ENCODE results near the gene FREM3. TPM values are rescaled to one million over a fixed set of nuclear protein-coding genes. Genes with fewer than 3 reads are reported as not detected.
"Not testable (repeated sequence)": the region's sequence is repeated elsewhere in the genome, so short reads cannot be mapped to it uniquely, and the experiment has no call there.

Gene FREM3
- total and polyA plus RNA-seq, 4 donors: 0.18 to 0.36 TPM; not detected in 2

GRCh38 chr4:143718748-143719147, 18.3 kb upstream of the FREM3 start:
- H3K27me3 ChIP-seq (ENCODE audit: control insufficient read depth in 1 of 2, insufficient read depth in 2 of 2, low read length in 1 of 2); H3K4me1 ChIP-seq (ENCODE audit: control insufficient read depth in 1 of 2, insufficient read depth in 2 of 2, low read length in 2 of 2); H3K4me3 ChIP-seq (ENCODE audit: low read length in 2 of 2); ATAC-seq (ENCODE audit: low FRiP score); intact Hi-C loops (cut with DNase I); H3K36me3 ChIP-seq (ENCODE audit: control insufficient read depth in 1 of 2, insufficient read depth in 2 of 2, low read length in 1 of 2); H3K9me3 ChIP-seq (ENCODE audit: control insufficient read depth, low read length); H3K27ac ChIP-seq (ENCODE audit: low read depth in 1 of 2, low read length in 2 of 2); DNase-seq: not testable (repeated sequence)
- 100% methylated on average over 1 of the region's 1 CpG; no CpG with 5 or more reads in 1 of the 2 donors for WGBS, 2 donors

GRCh38 chr4:143713955-143714625, 13.6 kb upstream of the FREM3 start:
- no peak overlapping the region for H3K27ac ChIP-seq (ENCODE audit: low read depth in 1 of 2, low read length in 2 of 2)
- intact Hi-C loops (cut with DNase I): no loop called here
- H3K27me3 ChIP-seq (ENCODE audit: control insufficient read depth in 1 of 2, insufficient read depth in 2 of 2, low read length in 1 of 2): no peaks in the 10 kb centered on the region
- no peak overlapping the region for H3K4me3 ChIP-seq (ENCODE audit: low read length in 2 of 2)
- no peaks in the 10 kb centered on the region for H3K9me3 ChIP-seq (ENCODE audit: control insufficient read depth, low read length)
- DNase-seq: no peak
- H3K36me3 ChIP-seq (ENCODE audit: control insufficient read depth in 1 of 2, insufficient read depth in 2 of 2, low read length in 1 of 2): no peaks in the 10 kb centered on the region
- ATAC-seq (ENCODE audit: low FRiP score): no peak
- 92 to 94% methylated on average over 2 of the region's 2 CpGs for WGBS, 2 donors
- H3K4me1 ChIP-seq (ENCODE audit: control insufficient read depth in 1 of 2, insufficient read depth in 2 of 2, low read length in 2 of 2): peaks cover 0 to 2% of the 10 kb centered on the region in 2 donors

- intact Hi-C loops (cut with DNase I): no loop called here
- 97 to 98% methylated on average over 5 of the region's 5 CpGs for WGBS, 2 donors
- Histone ChIP-seq H3K4me1 (ENCODE audit: control insufficient read depth in 1 of 2, insufficient read depth in 2 of 2, low read length in 2 of 2) (peaks cover 0 to 2% of the 10 kb centered on the region in 2 donors), H3K36me3 (ENCODE audit: control insufficient read depth in 1 of 2, insufficient read depth in 2 of 2, low read length in 1 of 2) (no peaks in the 10 kb centered on the region), H3K9me3 (ENCODE audit: control insufficient read depth, low read length) (no peaks in the 10 kb centered on the region), H3K27ac (ENCODE audit: low read depth in 1 of 2, low read length in 2 of 2) (no peak overlapping the region), H3K27me3 (ENCODE audit: control insufficient read depth in 1 of 2, insufficient read depth in 2 of 2, low read length in 1 of 2) (no peaks in the 10 kb centered on the region), H3K4me3 (ENCODE audit: low read length in 2 of 2) (no peak overlapping the region)
- ATAC-seq (ENCODE audit: low FRiP score) (no peak), DNase-seq (no peak)
Measured at GRCh38 chr4:143713553-143713952, 13.1 kb upstream of the FREM3 start.

DNA sequence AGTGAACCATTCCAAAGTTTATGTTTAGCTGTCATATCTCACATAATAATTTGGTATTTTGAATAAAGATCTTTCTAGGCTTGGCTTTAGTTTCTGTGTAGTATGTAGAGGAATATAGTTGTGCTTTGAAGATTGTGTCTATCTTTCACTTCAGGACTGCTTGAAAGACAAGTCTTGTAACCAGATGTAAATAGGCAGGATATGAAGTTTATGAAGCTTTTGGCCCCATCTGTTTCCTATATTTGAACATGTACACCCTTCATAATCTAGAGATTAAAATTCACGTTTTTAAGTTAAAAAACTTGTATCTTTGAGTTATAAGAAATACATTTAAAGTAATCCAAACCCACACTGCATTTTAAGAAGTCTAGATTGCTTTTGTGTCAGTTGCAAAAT, 11.7 kb upstream of the FREM3 start:
- DNase-seq (no peak), ATAC-seq (ENCODE audit: low FRiP score) (no peak)
- H3K27ac ChIP-seq (ENCODE audit: low read depth in 1 of 2, low read length in 2 of 2): no peak overlapping the region
- WGBS, 2 donors: 63 to 65% methylated on average over 1 of the region's 1 CpG
- no peaks in the 10 kb centered on the region for H3K27me3 ChIP-seq (ENCODE audit: control insufficient read depth in 1 of 2, insufficient read depth in 2 of 2, low read length in 1 of 2)
- no peak overlapping the region for H3K4me3 ChIP-seq (ENCODE audit: low read length in 2 of 2)
- H3K36me3 ChIP-seq (ENCODE audit: control insufficient read depth in 1 of 2, insufficient read depth in 2 of 2, low read length in 1 of 2): no peaks in the 10 kb centered on the region
- H3K4me1 ChIP-seq (ENCODE audit: control insufficient read depth in 1 of 2, insufficient read depth in 2 of 2, low read length in 2 of 2): peaks cover 0 to 2% of the 10 kb centered on the region in 2 donors
- no peaks in the 10 kb centered on the region for H3K9me3 ChIP-seq (ENCODE audit: control insufficient read depth, low read length)
- intact Hi-C loops (cut with DNase I): no loop called here

DNA sequence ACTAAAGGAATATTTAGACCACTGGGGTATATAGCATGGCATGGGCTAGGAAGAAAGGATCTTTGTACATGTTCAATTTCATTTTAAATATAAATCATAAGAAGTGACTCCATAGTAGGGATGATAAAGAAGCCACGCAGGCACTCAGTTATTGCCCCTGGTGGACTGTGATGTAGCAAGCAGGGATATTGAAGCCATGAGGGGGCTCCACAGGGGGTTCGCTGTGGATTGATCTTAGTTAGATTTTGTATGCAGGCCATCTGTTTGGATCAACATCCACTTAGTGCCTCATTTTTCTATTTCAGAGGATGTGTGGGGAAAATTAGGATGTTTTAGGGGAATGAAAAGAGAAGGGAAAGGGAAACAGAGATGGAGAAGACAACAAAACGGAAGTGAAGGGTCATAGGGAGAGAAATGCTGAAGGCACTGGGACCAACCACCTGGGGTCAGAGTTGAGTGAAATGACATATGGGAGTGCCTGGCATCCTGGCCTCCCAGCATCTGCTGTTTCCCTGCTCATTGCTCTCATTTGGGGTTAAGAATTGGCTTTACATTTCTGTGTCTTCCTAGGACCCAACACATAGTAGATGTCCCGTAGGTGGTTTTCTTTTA, 11.2 kb upstream of the FREM3 start:
- Histone ChIP-seq H3K9me3 (ENCODE audit: control insufficient read depth, low read length) (peaks cover 2% of the 10 kb centered on the region), H3K27ac (ENCODE audit: low read depth in 1 of 2, low read length in 2 of 2) (no peak overlapping the region), H3K36me3 (ENCODE audit: control insufficient read depth in 1 of 2, insufficient read depth in 2 of 2, low read length in 1 of 2) (no peaks in the 10 kb centered on the region), H3K27me3 (ENCODE audit: control insufficient read depth in 1 of 2, insufficient read depth in 2 of 2, low read length in 1 of 2) (no peaks in the 10 kb centered on the region), H3K4me1 (ENCODE audit: control insufficient read depth in 1 of 2, insufficient read depth in 2 of 2, low read length in 2 of 2) (peaks cover 0 to 2% of the 10 kb centered on the region in 2 donors), H3K4me3 (ENCODE audit: low read length in 2 of 2) (no peak overlapping the region)
- intact Hi-C loops (cut with DNase I): no loop called here
- DNase-seq (no peak), ATAC-seq (ENCODE audit: low FRiP score) (no peak)
- WGBS, 2 donors: 90 to 95% methylated on average over 4 of the region's 4 CpGs

- H3K4me1 ChIP-seq (ENCODE audit: control insufficient read depth in 1 of 2, insufficient read depth in 2 of 2, low read length in 2 of 2): no peaks in the 10 kb centered on the region
- intact Hi-C loops (cut with DNase I): no loop called here
- peaks cover 3% of the 10 kb centered on the region for H3K9me3 ChIP-seq (ENCODE audit: control insufficient read depth, low read length)
- H3K27me3 ChIP-seq (ENCODE audit: control insufficient read depth in 1 of 2, insufficient read depth in 2 of 2, low read length in 1 of 2): no peaks in the 10 kb centered on the region
- no peaks in the 10 kb centered on the region for H3K36me3 ChIP-seq (ENCODE audit: control insufficient read depth in 1 of 2, insufficient read depth in 2 of 2, low read length in 1 of 2)
- H3K4me3 ChIP-seq (ENCODE audit: low read length in 2 of 2): no peak overlapping the region
- 82 to 84% methylated on average over 6 of the region's 6 CpGs for WGBS, 2 donors
- ATAC-seq (ENCODE audit: low FRiP score) (no peak), DNase-seq (no peak)
- no peak overlapping the region for H3K27ac ChIP-seq (ENCODE audit: low read depth in 1 of 2, low read length in 2 of 2)
Measured at GRCh38 chr4:143701365-143701764, 890 bp upstream of the FREM3 start.

DNA sequence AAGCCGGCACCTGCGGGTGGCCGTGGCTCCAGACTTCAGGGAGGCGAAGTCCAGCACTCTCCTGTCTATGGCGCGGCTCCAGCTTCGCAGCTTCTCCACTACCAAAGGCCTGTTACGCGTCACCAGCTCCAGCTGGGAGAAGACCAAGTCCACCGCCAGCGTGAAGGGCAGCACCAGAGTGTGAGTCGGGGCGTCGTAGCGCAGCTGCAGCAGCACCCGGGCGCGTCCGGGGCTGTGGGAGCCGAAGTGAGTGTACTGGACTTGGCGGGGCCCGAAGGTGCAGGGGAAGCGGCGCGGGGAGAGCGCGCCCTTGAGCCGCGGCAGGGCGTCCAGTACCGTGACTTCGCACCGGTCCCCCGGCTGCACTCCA, 444 bp downstream of the FREM3 start:
- H3K4me1 ChIP-seq (ENCODE audit: control insufficient read depth in 1 of 2, insufficient read depth in 2 of 2, low read length in 2 of 2): no peaks in the 10 kb centered on the region
- DNase-seq (peak; percentile 52 to 83), ATAC-seq (ENCODE audit: low FRiP score) (peak; percentile 57)
- peak overlapping the region; percentile 2 to 28 for H3K4me3 ChIP-seq (ENCODE audit: low read length in 2 of 2)
- 0% methylated on average over 34 of the region's 34 CpGs for WGBS, 2 donors
- no peak overlapping the region for H3K27ac ChIP-seq (ENCODE audit: low read depth in 1 of 2, low read length in 2 of 2)
- no peaks in the 10 kb centered on the region for H3K27me3 ChIP-seq (ENCODE audit: control insufficient read depth in 1 of 2, insufficient read depth in 2 of 2, low read length in 1 of 2)
- H3K36me3 ChIP-seq (ENCODE audit: control insufficient read depth in 1 of 2, insufficient read depth in 2 of 2, low read length in 1 of 2): no peaks in the 10 kb centered on the region
- peaks cover 3% of the 10 kb centered on the region for H3K9me3 ChIP-seq (ENCODE audit: control insufficient read depth, low read length)
- intact Hi-C loops (cut with DNase I): no loop called here

- intact Hi-C loops (cut with DNase I): no loop called here
- no peak for DNase-seq
- peak overlapping the region in 1 of 2 donors; percentile 28 for H3K4me3 ChIP-seq (ENCODE audit: low read length in 2 of 2)
Measured at GRCh38 chr4:143699331-143700045, 987 bp downstream of the FREM3 start.

More at GRCh38 chr4:143699331-143700045, 987 bp downstream of the FREM3 start:
- Histone ChIP-seq H3K36me3 (ENCODE audit: control insufficient read depth in 1 of 2, insufficient read depth in 2 of 2, low read length in 1 of 2) (no peaks in the 10 kb centered on the region), H3K27me3 (ENCODE audit: control insufficient read depth in 1 of 2, insufficient read depth in 2 of 2, low read length in 1 of 2) (no peaks in the 10 kb centered on the region), H3K4me1 (ENCODE audit: control insufficient read depth in 1 of 2, insufficient read depth in 2 of 2, low read length in 2 of 2) (no peaks in the 10 kb centered on the region), H3K9me3 (ENCODE audit: control insufficient read depth, low read length) (peaks cover 3% of the 10 kb centered on the region), H3K27ac (ENCODE audit: low read depth in 1 of 2, low read length in 2 of 2) (no peak overlapping the region)
- peak; percentile 12 for ATAC-seq (ENCODE audit: low FRiP score)
- 45 to 50% methylated on average over 39 to 40 of the region's 40 CpGs for whole genome bisulfite sequencing, 2 donors
